GM12878 (cell line): ENCODE results near the gene VPS8. TPM values are rescaled to one million over a fixed set of nuclear protein-coding genes. Genes with fewer than 3 reads are reported as not detected.

Source experiments
- ATAC-seq: fragments of 200-7000 bp; cut with Tn5 transposase; 3 replicates; pipeline ENCODE4 v1.9.1; 2020; ENCODE audit warnings: mild to moderate bottlenecking, moderate library complexity
- BruUV-seq: library from RNA; stranded (reverse); fragments of 400-500 nt; replicated peaks from 2 replicates; lab custom pipeline; 2021; lab: Mats Ljungman, UMichigan
- CTCF ChIA-PET: fragments of 300-600 bp; sonication (Branson Sonifier 250); formaldehyde crosslinking; extraction: SDS; loops from one replicate; lab custom pipeline; 2021; ENCODE audit warnings: inconsistent platforms; lab: Yijun Ruan, JAX
- POLR2A ChIA-PET: fragments of 350-600 bp; formaldehyde crosslinking; extraction: SDS; loops from one replicate; lab custom pipeline; 2021; ENCODE audit warnings: inconsistent platforms; lab: Charles Lee
- RAD21 ChIA-PET: fragments of 300-600 bp; sonication (Branson Sonifier 250); formaldehyde crosslinking; loops from one replicate; lab custom pipeline; 2023; ENCODE audit warnings: antibody characterized with exemption; ENCODE audit not compliant: unreplicated experiment; lab: Charles Lee
- SMC1A ChIA-PET: fragments of 300-600 bp; sonication (Branson Sonifier 250); formaldehyde crosslinking; loops from one replicate; lab custom pipeline; 2023; ENCODE audit not compliant: unreplicated experiment, uncharacterized antibody; lab: Charles Lee
- DNase-seq: peaks from one replicate; pipeline ENCODE4 v3.0.0-alpha.2; 2011; ENCODE audit warnings: low read depth, low spot score
- FAIRE-seq: peaks from 3 replicates; lab custom pipeline; 2011; peaks lifted over from hg19 to GRCh38; lab: Jason Lieb, UNC
- H2AFZ ChIP-seq: 2 replicates; pipeline ENCODE4 v1.6.0; 2011; ENCODE audit warnings: low read depth, low read length, control low read depth; ENCODE audit not compliant: control insufficient read depth
- H3K27ac ChIP-seq: 2 replicates; pipeline ENCODE4 v1.5.1; 2011; ENCODE audit warnings: control low read depth; ENCODE audit not compliant: control insufficient read depth, insufficient read depth
- H3K27me3 ChIP-seq, 2 experiments: replicated peaks in 1 of 2; 2 replicates each; pipeline versions ENCODE4 v1.6.0 to v1.6.1; 2011; ENCODE audit warnings: low read length in 1 of 2; ENCODE audit not compliant: control insufficient read depth in 2 of 2, insufficient read depth in 2 of 2
- H3K36me3 ChIP-seq, 2 experiments: 2 replicates each; pipeline ENCODE4 v1.5.1; 2011; ENCODE audit warnings: low read length in 1 of 2; ENCODE audit not compliant: control insufficient read depth in 2 of 2, insufficient read depth in 2 of 2
- H3K4me1 ChIP-seq: 2 replicates; pipeline ENCODE4 v1.6.1; 2011; ENCODE audit warnings: mild to moderate bottlenecking, low read length, moderate library complexity, mixed read lengths; ENCODE audit not compliant: control insufficient read depth, insufficient read depth
- H3K4me2 ChIP-seq: 2 replicates; pipeline ENCODE4 v1.6.0; 2011; ENCODE audit warnings: control low read depth; ENCODE audit not compliant: control insufficient read depth, insufficient read depth
- H3K4me3 ChIP-seq: fragments of 200-600 bp; sonication (generic); 2 replicates; pipeline ENCODE4 v1.5.1; 2016
- H3K79me2 ChIP-seq: 2 replicates; pipeline ENCODE4 v1.6.0; 2011; ENCODE audit warnings: low read length; ENCODE audit not compliant: control insufficient read depth, insufficient read depth
- H3K9ac ChIP-seq: 2 replicates; pipeline ENCODE4 v1.8.0; 2011; ENCODE audit warnings: low read length, control low read depth, mixed read lengths; ENCODE audit not compliant: control insufficient read depth, insufficient read depth
- H3K9me3 ChIP-seq: replicated peaks from 3 replicates; pipeline ENCODE4 v1.5.1; 2011; ENCODE audit warnings: mild to moderate bottlenecking, low read length; ENCODE audit not compliant: control insufficient read depth, insufficient read depth
- H4K20me1 ChIP-seq: 2 replicates; pipeline ENCODE4 v1.6.0; 2011; ENCODE audit not compliant: control insufficient read depth, insufficient read depth
- EZH2 ChIP-seq: IDR thresholded peaks from 2 replicates; pipeline ENCODE4 v1.6.1; 2012; ENCODE audit warnings: low read depth, mild to moderate bottlenecking, control low read depth, inconsistent platforms, low read length, borderline replicate concordance; ENCODE audit not compliant: control insufficient read depth
- SREBF1 ChIP-seq: IDR thresholded peaks from 2 replicates; pipeline ENCODE4 v1.6.1; 2012; ENCODE audit warnings: mild to moderate bottlenecking, low read length
- USF2 ChIP-seq: IDR thresholded peaks from 2 replicates; pipeline ENCODE4 v1.6.1; 2011; ENCODE audit warnings: low read depth, low read length, improper control_type of control experiment, borderline replicate concordance
- ZBTB33 ChIP-seq: fragments of 450-650 bp; IDR thresholded peaks from 2 replicates; pipeline ENCODE4 v1.6.1; 2017; ENCODE audit warnings: mild to moderate bottlenecking
- WGBS: methylation state at CpG from one replicate; pipeline ENCODE4 v1.1.6; 2016; ENCODE audit warnings: low lambda C conversion rate; ENCODE audit not compliant: insufficient replicate concordance, insufficient coverage; ENCODE audit errors: missing lambda C conversion rate; 5-methylcytosine and 5-hydroxymethylcytosine counted together
- in situ Hi-C: fragments of 300-500 bp; cut with MboI; formaldehyde crosslinking; loops from 9 replicates; pipeline ENCODE4 v1.14.3; 2018; ENCODE audit warnings: mixed read lengths
- intact Hi-C: fragments of 100-400 bp; cut with micrococcal nuclease; formaldehyde crosslinking; loops from one replicate; pipeline ENCODE4 v1.14.2; 2022; ENCODE audit not compliant: unreplicated experiment
- polyA plus RNA-seq, 11 experiments: library from polyadenylated mRNA; depleted of rRNA in 4 of 11; unstranded in 6 of 11; stranded (reverse) in 5 of 11; fragments of >200 nt; fragmentation: Nextera tagmentation in 4 of 11; fragmentation: Illumina TruSeq in 1 of 11; extraction: Ambion mirVana in 4 of 11; extraction: Trizol in 1 of 11; gene quantifications; 1 replicate in 1 of 11; 2 replicates in 10 of 11; pipeline versions ENCODE4 v1.2.1 to v1.2.3, GENCODE V29; 2011 to 2016; ENCODE audit warnings: inconsistent platforms in 2 of 11, missing spikeins in 2 of 11, low read depth in 1 of 11
- total RNA-seq, 4 experiments: library from RNA; depleted of rRNA in 3 of 4; stranded (reverse); fragments of >200 nt in 3 of 4; fragmentation: Illumina TruSeq in 1 of 4; extraction: Trizol in 1 of 4; gene quantifications; 2 replicates each; pipeline versions ENCODE4 v1.2.1 to v1.2.3, GENCODE V29; 2013 to 2021

The VPS8 gene
- total and polyA plus RNA-seq, 10 of the 15 experiments (the other 5 are each of a cell fraction or from before 2014, with no cell fraction given): 8.9 to 34.7 (median 20.9) TPM

- ChIA-PET CTCF (interaction anchor here (1.0 kb wide), 1 partner anchor 126 kb away, joined by 3 read pairs; no protein-coding TSS in a partner anchor), POLR2A (no interaction called here), RAD21 (no interaction called here), SMC1A (interaction anchor here (0.6 kb wide), 1 partner anchor 27 kb away, joined by 3 read pairs; no protein-coding TSS in a partner anchor)
- BruUV-seq: no TSS peak
- Histone ChIP-seq H4K20me1 (no peaks in the 10 kb centered on the region), H2AFZ (no peak overlapping the region), H3K79me2 (no peaks in the 10 kb centered on the region), H3K9me3 (no peaks in the 10 kb centered on the region; the same call in 2 of the 3 replicates), H3K4me2 (no peak overlapping the region), H3K27ac (no peak overlapping the region), H3K36me3 (peaks cover 2 to 5% of the 10 kb centered on the region in 2 experiments; a peak in 3 of 4 replicates), H3K9ac (no peak overlapping the region), H3K4me1 (no peaks in the 10 kb centered on the region), H3K27me3 (no peaks in the 10 kb centered on the region), H3K4me3 (no peak overlapping the region)
- 88% methylated on average over 8 of the region's 8 CpGs for WGBS
- in situ Hi-C loops (no loop called here), intact Hi-C loops (no loop called here)
- DNase-seq (no peak), FAIRE-seq (no peak), ATAC-seq (no peak)
- TF ChIP-seq EZH2 (no peak), ZBTB33 (no peak), USF2 (no peak), SREBF1 (no peak)
These were observed 239.8 kb downstream of the VPS8 start for GRCh38 chr3:185051801-185052200.
